MM.1S (cell line): ENCODE results near the gene MAZ.

Experiments used
- CTCF ChIP-seq: fragments of 300-600 bp; sonication (generic); IDR thresholded peaks from 2 replicates; pipeline ENCODE4 v1.5.1; 2016; ENCODE audit warnings: antibody characterized with exemption, low read length, mixed read lengths
- EZH2 ChIP-seq: fragments of 300-600 bp; sonication (generic); optimal IDR thresholded peaks from 2 replicates; pipeline ENCODE3; 2017; ENCODE audit warnings: low read depth, mild to moderate bottlenecking, antibody characterized with exemption, low read length, mixed read lengths

GRCh38 chr16:29849505-29849904 is 43.2 kb downstream of the MAZ start:
- no peak for TF ChIP-seq EZH2
- TF ChIP-seq CTCF: no peak
